ENCODE measurements around the gene SLC6A7. TPM values are rescaled to one million over a fixed set of nuclear protein-coding genes. Genes with fewer than 3 reads are reported as not detected.

Gene SLC6A7
- polyA plus RNA-seq, 1 experiment = not detected

GRCh38 chr5:150142959-150143349, 46.9 kb upstream of the SLC6A7 start:
- TF ChIP-seq CTCF (IDR thresholded peaks at IDR 0.05; ENCODE audit: insufficient read depth, low read depth, low read length) = no peak
- ChIA-PET CTCF (interaction anchor here (1.0 to 2.1 kb wide), 2 partner anchors 11 to 13 kb away, joined by 3 to 9 read pairs; partner anchors contain the start of gene PDGFRB), POLR2A (interaction anchor here (0.5 to 1.5 kb wide), 8 partner anchors 9 to 411 kb away, joined by 3 to 8 read pairs (median 3); partner anchors contain the start of gene PDGFRB)
- peaks cover 9% of the 10 kb centered on the region for H3K36me3 ChIP-seq (ENCODE audit: control insufficient read depth, insufficient read depth, low read length)
- H3K4me3 ChIP-seq (ENCODE audit: low read depth, low read length) = no peak overlapping the region
- no peaks in the 10 kb centered on the region for H3K27me3 ChIP-seq (ENCODE audit: control insufficient read depth, insufficient read depth, low read length)
- DNase-seq (ENCODE audit: low read depth) = peak; percentile 90

- H3K36me3 ChIP-seq (ENCODE audit: control insufficient read depth, insufficient read depth, low read length) = peaks cover 12% of the 10 kb centered on the region
- POLR2A ChIA-PET = interaction anchor here (0.5 to 1.5 kb wide), 8 partner anchors 9 to 411 kb away, joined by 3 to 8 read pairs (median 3); partner anchors contain the start of gene PDGFRB
Observed at GRCh38 chr5:150143350-150144245, 46.3 kb upstream of the SLC6A7 start.

GRCh38 chr5:150144246-150144801, 45.5 kb upstream of the SLC6A7 start:
- DNase-seq (ENCODE audit: low read depth) = no peak
- Histone ChIP-seq H3K36me3 (ENCODE audit: control insufficient read depth, insufficient read depth, low read length) (peaks cover 13% of the 10 kb centered on the region), H3K4me3 (ENCODE audit: low read depth, low read length) (peak overlapping the region; percentile 8; the same call in 1 of the 2 replicates), H3K27me3 (ENCODE audit: control insufficient read depth, insufficient read depth, low read length) (no peaks in the 10 kb centered on the region)
- POLR2A ChIA-PET = interaction anchor here (1.4 to 1.5 kb wide), 2 partner anchors 9 to 12 kb away, joined by 3 to 8 read pairs; partner anchors contain the start of gene PDGFRB
- CTCF ChIA-PET = interaction anchor here (1.0 to 2.1 kb wide), 2 partner anchors 9 to 14 kb away, joined by 5 to 9 read pairs; no protein-coding TSS in a partner anchor
- no peak for TF ChIP-seq CTCF (IDR thresholded peaks at IDR 0.05; ENCODE audit: insufficient read depth, low read depth, low read length)

More at GRCh38 chr5:150143350-150144245, 46.3 kb upstream of the SLC6A7 start:
- TF ChIP-seq CTCF (IDR thresholded peaks at IDR 0.05; ENCODE audit: insufficient read depth, low read depth, low read length) = no peak
- DNase-seq (ENCODE audit: low read depth) = peak; percentile 81
- H3K27me3 ChIP-seq (ENCODE audit: control insufficient read depth, insufficient read depth, low read length) = no peaks in the 10 kb centered on the region
- CTCF ChIA-PET = interaction anchor here (1.0 to 2.1 kb wide), 2 partner anchors 10 to 12 kb away, joined by 3 to 9 read pairs; partner anchors contain the start of gene PDGFRB
- peak overlapping the region; percentile 7; the same call in 1 of the 2 replicates for H3K4me3 ChIP-seq (ENCODE audit: low read depth, low read length)

GRCh38 chr5:150144879-150145278, 45.0 kb upstream of the SLC6A7 start:
- POLR2A ChIA-PET = no interaction called here
- Histone ChIP-seq H3K27me3 (ENCODE audit: control insufficient read depth, insufficient read depth, low read length) (no peaks in the 10 kb centered on the region), H3K4me3 (ENCODE audit: low read depth, low read length) (no peak overlapping the region), H3K36me3 (ENCODE audit: control insufficient read depth, insufficient read depth, low read length) (peaks cover 13% of the 10 kb centered on the region)
- CTCF ChIA-PET = interaction anchor here (0.7 to 1.5 kb wide), 4 partner anchors 9 to 509 kb away, joined by 3 to 7 read pairs (median 4); partner anchors contain the start of gene PDGFRB
- no peak for TF ChIP-seq CTCF (IDR thresholded peaks at IDR 0.05; ENCODE audit: insufficient read depth, low read depth, low read length)
- DNase-seq (ENCODE audit: low read depth) = no peak
